PC-3 (cell line): ENCODE results near the gene CA9. TPM values are rescaled to one million over a fixed set of nuclear protein-coding genes. Genes with fewer than 3 reads are reported as not detected.
"Not testable (repeated sequence)": the region's sequence is repeated elsewhere in the genome, so short reads cannot be mapped to it uniquely, and the experiment has no call there.

ENCODE experiments used
- ATAC-seq: fragments of 200-7000 bp; cut with Tn5 transposase; 2 replicates; pipeline ENCODE4 v1.9.1; 2020; ENCODE audit warnings: mild to moderate bottlenecking, moderate library complexity
- BruUV-seq: library from RNA; stranded (reverse); fragments of 400-500 nt; replicated peaks from 2 replicates; lab custom pipeline; 2021; lab: Mats Ljungman, UMichigan
- CTCF ChIA-PET: fragments of 300-600 bp; sonication (Branson Sonifier 250); formaldehyde crosslinking; loops from one replicate; lab custom pipeline; 2022; ENCODE audit warnings: antibody characterized with exemption; lab: Charles Lee
- POLR2A ChIA-PET: fragments of 300-600 bp; sonication (Branson Sonifier 250); formaldehyde crosslinking; loops from one replicate; lab custom pipeline; 2022; ENCODE audit warnings: antibody characterized with exemption; ENCODE audit not compliant: unreplicated experiment; lab: Charles Lee
- DNase-seq: peaks from one replicate; pipeline ENCODE4 v3.0.0-alpha.2; 2015
- H2AFZ ChIP-seq: fragments of 300-600 bp; sonication (generic); 2 replicates; pipeline ENCODE4 v1.6.0; 2016; ENCODE audit warnings: antibody characterized with exemption, low read length
- H3F3A ChIP-seq: fragments of 300-600 bp; sonication (generic); one replicate; pipeline ENCODE4 v1.6.0; 2017; ENCODE audit warnings: antibody characterized with exemption, low read length, control low read depth, mild to moderate bottlenecking; ENCODE audit not compliant: unreplicated experiment
- H3K27ac ChIP-seq: fragments of 300-600 bp; sonication (generic); 2 replicates; pipeline ENCODE4 v1.5.1; 2016; ENCODE audit warnings: mild to moderate bottlenecking, low read length
- H3K27me3 ChIP-seq: fragments of 300-600 bp; sonication (generic); 2 replicates; pipeline ENCODE4 v1.6.1; 2016; ENCODE audit warnings: low read length, mixed read lengths
- H3K36me3 ChIP-seq: fragments of 300-600 bp; sonication (generic); 2 replicates; pipeline ENCODE4 v1.6.1; 2016; ENCODE audit warnings: low read depth, mixed run types, low read length, mixed read lengths
- H3K4me1 ChIP-seq: fragments of 300-600 bp; sonication (generic); 2 replicates; pipeline ENCODE4 v1.5.1; 2016; ENCODE audit warnings: low read length; ENCODE audit not compliant: insufficient read depth
- H3K4me2 ChIP-seq: fragments of 300-600 bp; sonication (generic); 2 replicates; pipeline ENCODE4 v1.6.0; 2016; ENCODE audit warnings: low read length
- H3K4me3 ChIP-seq: fragments of 300-600 bp; sonication (generic); 2 replicates; pipeline ENCODE4 v1.5.1; 2016; ENCODE audit warnings: mild to moderate bottlenecking, low read length, mixed read lengths
- H3K79me2 ChIP-seq: fragments of 300-600 bp; sonication (generic); 2 replicates; pipeline ENCODE4 v1.6.1; 2017; ENCODE audit warnings: low read length, mixed read lengths
- H3K9ac ChIP-seq: fragments of 300-600 bp; sonication (generic); 2 replicates; pipeline ENCODE4 v1.6.0; 2016; ENCODE audit warnings: mild to moderate bottlenecking, low read length
- H3K9me2 ChIP-seq: fragments of 300-600 bp; sonication (generic); replicated peaks from 2 replicates; pipeline ENCODE4 v1.6.1; 2016; ENCODE audit warnings: mixed run types, low read length, mixed read lengths
- H3K9me3 ChIP-seq: fragments of 300-600 bp; sonication (generic); 2 replicates; pipeline ENCODE4 v1.6.1; 2016; ENCODE audit warnings: low read length, mixed read lengths
- H4K20me1 ChIP-seq: fragments of 300-600 bp; sonication (generic); 2 replicates; pipeline ENCODE4 v1.6.1; 2016; ENCODE audit warnings: low read length, mixed read lengths
- CTCF ChIP-seq: fragments of 300-600 bp; sonication (generic); conservative IDR thresholded peaks from 2 replicates; pipeline ENCODE4 v1.5.1; 2017; ENCODE audit warnings: antibody characterized with exemption, low read depth, mild to moderate bottlenecking, low read length
- EZH2 ChIP-seq: fragments of 300-600 bp; sonication (generic); IDR thresholded peaks from one replicate; pipeline ENCODE4 v1.6.1; 2017; ENCODE audit warnings: antibody characterized with exemption, mild to moderate bottlenecking, low read length; ENCODE audit not compliant: unreplicated experiment
- EZH2phosphoT487 ChIP-seq: fragments of 300-600 bp; sonication (generic); IDR thresholded peaks from 2 replicates; pipeline ENCODE4 v1.6.1; 2018; ENCODE audit warnings: mild to moderate bottlenecking, antibody characterized with exemption, low read length, borderline replicate concordance
- intact Hi-C: fragments of 100-400 bp; cut with micrococcal nuclease; formaldehyde crosslinking; loops from 2 replicates; pipeline ENCODE4 v1.9.0; 2023
- total RNA-seq: library from RNA; depleted of rRNA; stranded (reverse); fragments of >200 nt; gene quantifications from 2 replicates; pipeline ENCODE4 v1.2.3, GENCODE V29; 2014

The CA9 gene
- total RNA-seq, 1 experiment from 2014 or later = 7.7 TPM

DNA sequence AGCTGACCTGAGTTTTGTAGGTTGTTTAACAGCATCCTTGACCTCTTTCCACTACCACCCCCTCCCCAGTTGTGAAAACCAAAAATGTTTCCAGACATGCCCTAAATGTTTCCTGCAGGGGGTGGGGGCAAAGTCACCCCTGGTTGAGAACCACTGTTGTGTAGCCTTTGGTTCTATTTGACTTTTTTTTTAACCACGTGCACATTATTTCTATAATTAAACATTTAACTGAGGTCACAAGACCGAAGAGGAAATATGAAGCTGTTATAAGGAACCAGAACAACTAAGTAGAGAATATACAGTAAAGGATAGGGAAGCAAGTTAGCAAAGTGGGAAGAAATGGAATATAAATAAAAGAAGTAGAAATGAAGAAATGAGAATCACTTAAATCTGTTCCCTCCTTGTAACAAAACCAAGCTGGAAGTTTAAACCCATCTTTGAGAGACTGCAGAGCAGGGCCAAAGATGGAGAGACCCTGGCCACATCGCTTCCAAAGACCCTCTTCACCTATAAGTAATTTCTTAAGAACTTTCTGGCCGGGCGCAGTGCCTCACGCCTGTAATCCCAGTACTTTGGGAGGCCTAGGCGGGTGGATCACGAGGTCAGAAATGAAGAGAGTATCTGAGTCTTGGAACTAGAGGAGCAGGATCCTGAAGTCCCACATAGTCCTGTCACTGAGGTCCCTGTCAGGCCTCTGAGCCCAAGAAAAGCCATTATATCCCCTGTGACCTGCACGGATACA, 37.4 kb upstream of the CA9 start:
- Histone ChIP-seq H3K4me1 (no peaks in the 10 kb centered on the region), H3K4me3 (no peak overlapping the region), H3K9ac (no peak overlapping the region), H3K9me2 (no peaks in the 10 kb centered on the region), H2AFZ (no peak overlapping the region), H3K27ac (no peak overlapping the region), H3K27me3 (no peaks in the 10 kb centered on the region), H3K4me2 (no peak overlapping the region), H3K36me3 (no peaks in the 10 kb centered on the region), H3F3A (no peaks in the 10 kb centered on the region), H3K9me3 (no peaks in the 10 kb centered on the region), H4K20me1 (no peaks in the 10 kb centered on the region), H3K79me2 (no peaks in the 10 kb centered on the region)
- ATAC-seq (no peak), DNase-seq (no peak)
- POLR2A ChIA-PET = no interaction called here
- intact Hi-C loops = no loop called here
- BruUV-seq = no TSS peak
- CTCF ChIA-PET = no interaction called here
- no peak for TF ChIP-seq EZH2phosphoT487
- no peak for TF ChIP-seq CTCF
- no peak for TF ChIP-seq EZH2

GRCh38 chr9:35636877-35637246, 36.9 kb upstream of the CA9 start:
- H4K20me1 ChIP-seq, intact Hi-C loops, ATAC-seq, H3K27me3 ChIP-seq, H2AFZ ChIP-seq, H3K9me3 ChIP-seq, H3K36me3 ChIP-seq, POLR2A ChIA-PET, H3K27ac ChIP-seq, H3K9me2 ChIP-seq, H3K79me2 ChIP-seq, H3K9ac ChIP-seq, H3F3A ChIP-seq, BruUV-seq, H3K4me1 ChIP-seq, CTCF ChIA-PET, H3K4me2 ChIP-seq, DNase-seq, H3K4me3 ChIP-seq: not testable (repeated sequence)

GRCh38 chr9:35637427-35637955, 36.2 kb upstream of the CA9 start:
- BruUV-seq, CTCF ChIA-PET, H3K4me1 ChIP-seq, ATAC-seq, H3K36me3 ChIP-seq, H3K27me3 ChIP-seq, H3K27ac ChIP-seq, DNase-seq, H3F3A ChIP-seq, H3K4me2 ChIP-seq, H2AFZ ChIP-seq, intact Hi-C loops, H4K20me1 ChIP-seq, H3K79me2 ChIP-seq, H3K9ac ChIP-seq, H3K9me2 ChIP-seq, H3K4me3 ChIP-seq, H3K9me3 ChIP-seq, POLR2A ChIA-PET: not testable (repeated sequence)

- POLR2A ChIA-PET, H3K4me1 ChIP-seq, H3K9me3 ChIP-seq, H3K4me2 ChIP-seq, H3K9ac ChIP-seq, H3F3A ChIP-seq, DNase-seq, H3K27ac ChIP-seq, H4K20me1 ChIP-seq, intact Hi-C loops, BruUV-seq, H3K27me3 ChIP-seq, CTCF ChIA-PET, H3K9me2 ChIP-seq, ATAC-seq, H2AFZ ChIP-seq, H3K4me3 ChIP-seq, H3K79me2 ChIP-seq, H3K36me3 ChIP-seq: not testable (repeated sequence)
Measured at GRCh38 chr9:35638751-35639150, 35.0 kb upstream of the CA9 start.

GRCh38 chr9:35639225-35639624, 34.5 kb upstream of the CA9 start:
- BruUV-seq, H3K79me2 ChIP-seq, POLR2A ChIA-PET, DNase-seq, H3K27ac ChIP-seq, H3F3A ChIP-seq, intact Hi-C loops, H3K4me2 ChIP-seq, H3K9me2 ChIP-seq, H3K27me3 ChIP-seq, H3K9ac ChIP-seq, H3K4me1 ChIP-seq, CTCF ChIA-PET, H3K36me3 ChIP-seq, H4K20me1 ChIP-seq, H3K4me3 ChIP-seq, H2AFZ ChIP-seq, ATAC-seq, H3K9me3 ChIP-seq: not testable (repeated sequence)
